Progenitor cell of endocrine pancreas (in vitro differentiated cells): ENCODE results near the gene GIN1. TPM values are rescaled to one million over a fixed set of nuclear protein-coding genes. Genes with fewer than 3 reads are reported as not detected.

ENCODE experiments used
- DNase-seq: peaks from one replicate; pipeline ENCODE4 v3.0.0; 2021; ENCODE audit warnings: low spot score; ENCODE audit not compliant: unreplicated experiment
- H3K27ac Mint-ChIP-seq: 2 replicates; pipeline ENCODE4 v1.8.0; 2021; ENCODE audit warnings: mild to moderate bottlenecking, moderate library complexity, mixed read lengths
- H3K27me3 Mint-ChIP-seq: 2 replicates; pipeline ENCODE4 v1.8.0; 2021; ENCODE audit warnings: mixed read lengths
- H3K36me3 Mint-ChIP-seq: 2 replicates; pipeline ENCODE4 v1.8.0; 2022; ENCODE audit warnings: mixed read lengths; ENCODE audit not compliant: insufficient read depth
- H3K4me1 Mint-ChIP-seq: 2 replicates; pipeline ENCODE4 v1.8.0; 2021; ENCODE audit warnings: low read depth, mixed read lengths
- H3K4me3 Mint-ChIP-seq: 2 replicates; pipeline ENCODE4 v1.8.0; 2021; ENCODE audit warnings: low read depth, mild to moderate bottlenecking, moderate library complexity, mixed read lengths
- H3K9me3 Mint-ChIP-seq: 2 replicates; pipeline ENCODE4 v1.8.0; 2021; ENCODE audit warnings: low read depth, mixed read lengths
- CTCF ChIP-seq: fragments of 200-600 bp; sonication (generic); IDR thresholded peaks from one replicate; pipeline ENCODE4 v1.5.0; 2021; ENCODE audit warnings: antibody characterized with exemption, mild to moderate bottlenecking; ENCODE audit not compliant: unreplicated experiment
- total RNA-seq: library from RNA; stranded (reverse); gene quantifications from 2 replicates; pipeline ENCODE4 v1.2.1, GENCODE V29; 2021

GIN1 gene
- total RNA-seq, 1 donor from 2014 or later = 9.0 TPM

GRCh38 chr5:103110403-103110802 is 9.5 kb downstream of the GIN1 start:
- Mint-ChIP-seq H3K27ac (no peak overlapping the region), H3K4me3 (no peak overlapping the region), H3K27me3 (no peaks in the 10 kb centered on the region), H3K9me3 (peaks cover 7% of the 10 kb centered on the region), H3K4me1 (peaks cover 2% of the 10 kb centered on the region), H3K36me3 (peaks cover 2% of the 10 kb centered on the region)
- DNase-seq = no peak
- TF ChIP-seq CTCF = no peak

GRCh38 chr5:103109277-103109676 is 10.7 kb downstream of the GIN1 start:
- DNase-seq = no peak
- Mint-ChIP-seq H3K27ac (no peak overlapping the region), H3K27me3 (no peaks in the 10 kb centered on the region), H3K36me3 (peaks cover 2% of the 10 kb centered on the region), H3K9me3 (peaks cover 7% of the 10 kb centered on the region), H3K4me3 (no peak overlapping the region), H3K4me1 (no peaks in the 10 kb centered on the region)
- no peak for TF ChIP-seq CTCF

- Mint-ChIP-seq H3K4me1 (no peaks in the 10 kb centered on the region), H3K36me3 (peaks cover 2% of the 10 kb centered on the region), H3K9me3 (peaks cover 7% of the 10 kb centered on the region), H3K27me3 (no peaks in the 10 kb centered on the region), H3K27ac (no peak overlapping the region), H3K4me3 (no peak overlapping the region)
- no peak for DNase-seq
- no peak for TF ChIP-seq CTCF
Observed at GRCh38 chr5:103108086-103108485, 11.9 kb downstream of the GIN1 start.

GRCh38 chr5:103102234-103102633 is 17.7 kb downstream of the GIN1 start:
- no peak overlapping the region for H3K4me3 Mint-ChIP-seq
- H3K27me3 Mint-ChIP-seq = no peaks in the 10 kb centered on the region
- H3K9me3 Mint-ChIP-seq = no peaks in the 10 kb centered on the region
- no peak for DNase-seq
- H3K4me1 Mint-ChIP-seq = no peaks in the 10 kb centered on the region
- H3K36me3 Mint-ChIP-seq = peaks cover 9% of the 10 kb centered on the region
- no peak overlapping the region for H3K27ac Mint-ChIP-seq
- TF ChIP-seq CTCF = no peak

- H3K27me3 Mint-ChIP-seq = no peaks in the 10 kb centered on the region
Observed at GRCh38 chr5:103101079-103101750, 18.7 kb downstream of the GIN1 start.

More at GRCh38 chr5:103101079-103101750, 18.7 kb downstream of the GIN1 start:
- Mint-ChIP-seq H3K9me3 (no peaks in the 10 kb centered on the region), H3K36me3 (peaks cover 11% of the 10 kb centered on the region), H3K4me3 (no peak overlapping the region), H3K27ac (no peak overlapping the region), H3K4me1 (no peaks in the 10 kb centered on the region)
- no peak for DNase-seq
- TF ChIP-seq CTCF = no peak
